Mesenchymal stem cell (in vitro differentiated cells and primary cell): ENCODE data around the gene SPHKAP.

ENCODE experiments used
- DNase-seq: peaks from one replicate; pipeline ENCODE4 v3.0.0-alpha.2; 2013
- H2AFZ ChIP-seq: one replicate; pipeline ENCODE4 v1.6.1; 2013; ENCODE audit warnings: low read depth, mild to moderate bottlenecking, control low read depth, inconsistent platforms, low read length, moderate library complexity
- H2AK5ac ChIP-seq: 2 replicates; pipeline ENCODE4 v1.6.1; 2013; ENCODE audit warnings: low read length, moderate library complexity, mild to moderate bottlenecking, inconsistent platforms; ENCODE audit not compliant: severe bottlenecking
- H2BK120ac ChIP-seq: one replicate; pipeline ENCODE4 v1.6.1; 2013; ENCODE audit warnings: low read depth, mild to moderate bottlenecking, inconsistent platforms, low read length, moderate library complexity
- H2BK12ac ChIP-seq, 2 experiments: one replicate each; pipeline ENCODE4 v1.6.1; 2013; ENCODE audit warnings: inconsistent platforms in 2 of 2, low read length in 2 of 2, mild to moderate bottlenecking in 2 of 2, moderate library complexity in 2 of 2, control low read depth in 1 of 2
- H2BK15ac ChIP-seq: one replicate; pipeline ENCODE4 v1.6.1; 2013; ENCODE audit warnings: mild to moderate bottlenecking, low read depth, inconsistent platforms; ENCODE audit not compliant: poor library complexity, severe bottlenecking
- H2BK5ac ChIP-seq: 2 replicates; pipeline ENCODE4 v1.6.1; 2013; ENCODE audit warnings: low read depth, mild to moderate bottlenecking, low read length, control low read depth, inconsistent platforms; ENCODE audit not compliant: poor library complexity, severe bottlenecking
- H3K14ac ChIP-seq, 2 experiments: one replicate each; pipeline ENCODE4 v1.6.1; 2013; ENCODE audit warnings: inconsistent platforms in 2 of 2, low read length in 2 of 2, control low read depth in 1 of 2, mild to moderate bottlenecking in 1 of 2, moderate library complexity in 1 of 2
- H3K18ac ChIP-seq, 2 experiments: one replicate each; pipeline ENCODE4 v1.6.1; 2013; ENCODE audit warnings: inconsistent platforms in 2 of 2, low read length in 2 of 2, control low read depth in 1 of 2, low read depth in 1 of 2, mild to moderate bottlenecking in 1 of 2
- H3K23ac ChIP-seq, 2 experiments: one replicate each; pipeline ENCODE4 v1.6.1; 2013; ENCODE audit warnings: inconsistent platforms in 2 of 2, low read length in 2 of 2, mild to moderate bottlenecking in 2 of 2, moderate library complexity in 2 of 2, control low read depth in 1 of 2
- H3K27ac ChIP-seq: 2 replicates; pipeline ENCODE4 v1.5.1; 2013; ENCODE audit warnings: mild to moderate bottlenecking, moderate library complexity, low read length, control low read depth, inconsistent platforms; ENCODE audit not compliant: poor library complexity, severe bottlenecking
- H3K27me3 ChIP-seq, 2 experiments: 2 replicates each; pipeline versions ENCODE4 v1.6.1 to v1.7.0; 2013; ENCODE audit warnings: low read length in 2 of 2, mild to moderate bottlenecking in 2 of 2, moderate library complexity in 2 of 2, control low read depth in 1 of 2, inconsistent platforms in 1 of 2; ENCODE audit not compliant: control insufficient read depth in 1 of 2, insufficient read depth in 1 of 2
- H3K36me3 ChIP-seq, 2 experiments: 2 replicates each; pipeline versions ENCODE4 v1.6.1 to v1.7.0; 2013; ENCODE audit warnings: low read length in 2 of 2, control low read depth in 1 of 2, inconsistent platforms in 1 of 2, low read depth in 1 of 2, mild to moderate bottlenecking in 1 of 2; ENCODE audit not compliant: insufficient read depth in 2 of 2, control insufficient read depth in 1 of 2
- H3K4ac ChIP-seq, 2 experiments: one replicate each; pipeline ENCODE4 v1.6.1; 2013; ENCODE audit warnings: inconsistent platforms in 2 of 2, low read length in 2 of 2, mild to moderate bottlenecking in 2 of 2, moderate library complexity in 2 of 2, control low read depth in 1 of 2, low read depth in 1 of 2
- H3K4me1 ChIP-seq: 2 replicates; pipeline ENCODE4 v1.6.1; 2013; ENCODE audit warnings: low read depth, low read length, control low read depth; ENCODE audit not compliant: control insufficient read depth, insufficient read depth
- H3K4me2 ChIP-seq: 2 replicates; pipeline ENCODE4 v1.6.1; 2013; ENCODE audit warnings: low read length, mild to moderate bottlenecking, inconsistent platforms; ENCODE audit not compliant: poor library complexity, severe bottlenecking
- H3K4me3 ChIP-seq, 2 experiments: 2 replicates each; pipeline versions ENCODE4 v1.5.1 to v1.7.0; 2013; ENCODE audit warnings: low read length in 2 of 2, mild to moderate bottlenecking in 2 of 2, control low read depth in 1 of 2, low read depth in 1 of 2; ENCODE audit not compliant: insufficient read depth in 1 of 2
- H3K79me1 ChIP-seq: replicated peaks from 2 replicates; pipeline ENCODE4 v1.6.1; 2013; ENCODE audit warnings: mild to moderate bottlenecking, control low read depth, low read length, inconsistent platforms; ENCODE audit not compliant: poor library complexity, severe bottlenecking
- H3K9ac ChIP-seq: 2 replicates; pipeline ENCODE4 v1.7.0; 2013; ENCODE audit warnings: mild to moderate bottlenecking, low read length, moderate library complexity
- H3K9me3 ChIP-seq: 2 replicates; pipeline ENCODE4 v1.7.0; 2013; ENCODE audit warnings: mild to moderate bottlenecking, low read length; ENCODE audit not compliant: control insufficient read depth
- H4K8ac ChIP-seq: one replicate; pipeline ENCODE4 v1.6.1; 2013; ENCODE audit warnings: inconsistent platforms, mild to moderate bottlenecking, low read length, moderate library complexity
- H4K91ac ChIP-seq: one replicate; pipeline ENCODE4 v1.6.1; 2013; ENCODE audit warnings: mild to moderate bottlenecking, low read length, inconsistent platforms
- WGBS: methylation state at CpG from one replicate; pipeline ENCODE4 v1.1.7; 2013; ENCODE audit warnings: mixed read lengths; 5-methylcytosine and 5-hydroxymethylcytosine counted together

Gene SPHKAP

DNA sequence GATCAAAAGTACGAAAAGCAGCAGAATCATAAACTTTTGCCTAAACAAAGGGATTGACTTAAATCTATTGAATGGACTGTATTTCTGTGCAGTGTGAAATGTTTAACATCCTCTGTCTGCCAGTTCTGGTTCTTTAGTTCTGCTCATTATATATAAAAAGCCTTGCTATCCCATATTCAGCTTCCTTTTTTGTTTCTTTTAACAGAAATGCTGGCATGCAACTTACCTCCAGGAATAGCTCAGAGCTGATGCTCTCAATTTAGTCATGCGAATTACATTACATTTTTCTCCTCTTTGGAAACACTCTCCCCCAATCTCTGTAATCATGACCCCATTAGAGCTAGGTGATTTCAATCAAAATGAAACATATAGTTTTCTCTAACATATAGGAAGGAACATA is 73.6 kb downstream of the SPHKAP start:
- Histone ChIP-seq H3K27ac (no peak overlapping the region), H2AFZ (no peak overlapping the region), H3K23ac (no peak overlapping the region), H4K8ac (no peak overlapping the region), H3K4ac (no peak overlapping the region), H2AK5ac (no peak overlapping the region), H3K79me1 (no peaks in the 10 kb centered on the region), H3K9ac (no peak overlapping the region), H2BK15ac (no peak overlapping the region), H4K91ac (no peak overlapping the region), H3K9me3 (no peaks in the 10 kb centered on the region), H3K36me3 (no peaks in the 10 kb centered on the region), H3K4me2 (no peak overlapping the region), H3K14ac (no peak overlapping the region), H3K27me3 (no peaks in the 10 kb centered on the region), H2BK5ac (no peak overlapping the region), H2BK120ac (no peak overlapping the region), H3K18ac (no peak overlapping the region), H3K4me1 (no peaks in the 10 kb centered on the region), H3K4me3 (no peak overlapping the region), H2BK12ac (no peak overlapping the region)
- 78% methylated on average over 1 of the region's 2 CpGs for WGBS
- DNase-seq, result no peak

- Histone ChIP-seq H4K8ac (no peak overlapping the region), H3K9me3 (no peaks in the 10 kb centered on the region), H2BK5ac (no peak overlapping the region), H3K23ac (no peak overlapping the region), H3K14ac (no peak overlapping the region), H3K4ac (no peak overlapping the region), H3K36me3 (no peaks in the 10 kb centered on the region), H4K91ac (no peak overlapping the region), H3K9ac (no peak overlapping the region), H3K4me3 (no peak overlapping the region), H3K27me3 (no peaks in the 10 kb centered on the region), H2BK120ac (no peak overlapping the region), H3K18ac (no peak overlapping the region), H3K27ac (no peak overlapping the region), H3K79me1 (no peaks in the 10 kb centered on the region), H3K4me1 (no peaks in the 10 kb centered on the region), H3K4me2 (no peak overlapping the region), H2BK15ac (no peak overlapping the region), H2AFZ (no peak overlapping the region), H2AK5ac (no peak overlapping the region), H2BK12ac (no peak overlapping the region)
- 82% methylated on average over 8 of the region's 8 CpGs for WGBS
- no peak for DNase-seq
Observed at GRCh38 chr2:228105526-228106250, 75.8 kb downstream of the SPHKAP start.

GRCh38 chr2:228104215-228104614 is 77.3 kb downstream of the SPHKAP start:
- H4K8ac ChIP-seq, result no peak overlapping the region
- H3K14ac ChIP-seq, result no peak overlapping the region
- H2BK15ac ChIP-seq, result no peak overlapping the region
- no peak overlapping the region for H3K4ac ChIP-seq
- H3K27ac ChIP-seq, result no peak overlapping the region
- no peak overlapping the region for H3K4me2 ChIP-seq
- H3K79me1 ChIP-seq, result no peaks in the 10 kb centered on the region
- H2AK5ac ChIP-seq, result no peak overlapping the region
- no peaks in the 10 kb centered on the region for H3K9me3 ChIP-seq
- H3K36me3 ChIP-seq, result no peaks in the 10 kb centered on the region
- H3K4me1 ChIP-seq, result no peaks in the 10 kb centered on the region
- no peak for DNase-seq
- no peak overlapping the region for H2BK12ac ChIP-seq
- no peak overlapping the region for H3K9ac ChIP-seq
- H3K4me3 ChIP-seq, result no peak overlapping the region
- H3K18ac ChIP-seq, result no peak overlapping the region
- no peak overlapping the region for H2BK5ac ChIP-seq
- H2AFZ ChIP-seq, result no peak overlapping the region
- H2BK120ac ChIP-seq, result no peak overlapping the region
- no peak overlapping the region for H4K91ac ChIP-seq
- no peaks in the 10 kb centered on the region for H3K27me3 ChIP-seq
- no CpG with 5 or more reads among the region's 2 CpGs for WGBS
- no peak overlapping the region for H3K23ac ChIP-seq

- no peaks in the 10 kb centered on the region for H3K4me1 ChIP-seq
- no peak overlapping the region for H4K91ac ChIP-seq
- no peak overlapping the region for H2BK5ac ChIP-seq
- 80% methylated on average over 4 of the region's 5 CpGs for WGBS
- no peak overlapping the region for H2BK15ac ChIP-seq
- no peak overlapping the region for H3K14ac ChIP-seq
- no peak overlapping the region for H2BK120ac ChIP-seq
- no peak overlapping the region for H3K23ac ChIP-seq
- H3K36me3 ChIP-seq, result no peaks in the 10 kb centered on the region
- no peak overlapping the region for H2AK5ac ChIP-seq
- H3K27me3 ChIP-seq, result no peaks in the 10 kb centered on the region
- DNase-seq, result no peak
- H4K8ac ChIP-seq, result no peak overlapping the region
- H3K4ac ChIP-seq, result no peak overlapping the region
- no peaks in the 10 kb centered on the region for H3K79me1 ChIP-seq
- no peak overlapping the region for H3K4me3 ChIP-seq
- no peak overlapping the region for H2BK12ac ChIP-seq
- H2AFZ ChIP-seq, result no peak overlapping the region
- H3K27ac ChIP-seq, result no peak overlapping the region
- no peak overlapping the region for H3K18ac ChIP-seq
- H3K9me3 ChIP-seq, result no peaks in the 10 kb centered on the region
- no peak overlapping the region for H3K4me2 ChIP-seq
- H3K9ac ChIP-seq, result no peak overlapping the region
Observed at GRCh38 chr2:228103379-228103778, 78.1 kb downstream of the SPHKAP start.
